HG03432 (cell line): ENCODE measurements around the gene PHACTR1.
A peak's percentile ranks its signal among the peaks of the same experiment; 100 is the strongest.

Experiments
- ATAC-seq: cut with Tn5 transposase; IDR thresholded peaks from one replicate; pipeline ENCODE4 v1.9.1; 2021; ENCODE audit warnings: mild to moderate bottlenecking, moderate library complexity; ENCODE audit not compliant: unreplicated experiment

The PHACTR1 gene

GRCh38 chr6:13296536-13296997 is 580.0 kb downstream of the PHACTR1 start:
- ATAC-seq: no peak

GRCh38 chr6:13297391-13297790 is 580.8 kb downstream of the PHACTR1 start:
- no peak for ATAC-seq

GRCh38 chr6:13298446-13298845 is 581.9 kb downstream of the PHACTR1 start:
- ATAC-seq: no peak

GRCh38 chr6:13299403-13299821 is 582.8 kb downstream of the PHACTR1 start:
- no peak for ATAC-seq

- ATAC-seq: no peak
Measured at GRCh38 chr6:13299918-13300317, 583.4 kb downstream of the PHACTR1 start.

GRCh38 chr6:13300643-13301590 is 584.4 kb downstream of the PHACTR1 start:
- ATAC-seq: no peak

GRCh38 chr6:13302291-13302690 is 585.7 kb downstream of the PHACTR1 start:
- ATAC-seq: no peak

- ATAC-seq: peak; percentile 76
Measured at GRCh38 chr6:13302751-13303667, 586.4 kb downstream of the PHACTR1 start.

GRCh38 chr6:13303668-13304017 is 587.1 kb downstream of the PHACTR1 start:
- peak; percentile 56 for ATAC-seq

- no peak for ATAC-seq
Measured at GRCh38 chr6:13304101-13304500, 587.5 kb downstream of the PHACTR1 start.

GRCh38 chr6:13304580-13305260 is 588.2 kb downstream of the PHACTR1 start:
- ATAC-seq: peak; percentile 34

GRCh38 chr6:13305288-13305687 is 588.7 kb downstream of the PHACTR1 start:
- ATAC-seq: no peak

GRCh38 chr6:13305791-13306190 is 589.2 kb downstream of the PHACTR1 start:
- no peak for ATAC-seq

GRCh38 chr6:13307508-13307995 is 591.0 kb downstream of the PHACTR1 start:
- ATAC-seq: no peak

- no peak for ATAC-seq
Measured at GRCh38 chr6:13308332-13308731, 591.8 kb downstream of the PHACTR1 start.

- ATAC-seq: no peak
Measured at GRCh38 chr6:13311155-13311554, 594.6 kb downstream of the PHACTR1 start.

GRCh38 chr6:13314806-13315205 is 598.2 kb downstream of the PHACTR1 start:
- ATAC-seq: no peak

GRCh38 chr6:13315896-13316295 is 599.3 kb downstream of the PHACTR1 start:
- no peak for ATAC-seq

GRCh38 chr6:13318821-13319220 is 602.3 kb downstream of the PHACTR1 start:
- no peak for ATAC-seq

GRCh38 chr6:13319891-13320564 is 603.5 kb downstream of the PHACTR1 start:
- no peak for ATAC-seq
